ENCODE measurements around the gene SLC12A5.

The SLC12A5 gene

DNA sequence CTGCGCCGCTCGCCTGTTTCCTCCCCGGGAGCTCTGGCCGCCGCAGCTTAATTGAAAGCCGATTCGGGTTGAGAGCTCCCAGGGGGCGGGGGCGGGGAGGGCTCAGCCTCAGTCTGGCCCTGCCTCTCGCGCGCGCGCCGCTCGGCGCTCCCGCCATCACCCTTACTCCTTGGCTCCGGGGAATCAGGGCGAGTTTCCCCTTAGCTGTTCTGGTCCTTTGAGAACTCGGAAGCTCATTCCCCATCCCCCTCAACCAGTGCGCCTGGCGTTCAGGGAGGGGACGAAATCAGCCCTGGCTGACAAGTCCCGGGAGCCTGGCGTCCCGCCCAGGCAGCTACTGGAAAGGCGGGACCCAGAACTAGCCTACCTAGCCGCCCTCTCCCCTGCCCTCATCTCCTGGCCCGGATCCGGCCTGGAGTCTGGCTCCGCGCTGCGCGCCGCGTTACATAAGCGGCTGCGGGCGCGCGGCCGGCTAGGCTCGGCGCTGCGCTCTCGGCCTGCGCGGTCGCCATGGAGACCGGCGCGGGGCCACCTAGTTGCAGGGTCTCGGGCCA is 2.8 kb downstream of the SLC12A5 start:
- peaks cover 73% of the 10 kb centered on the region for H3K27me3 Mint-ChIP-seq
- H3K36me3 Mint-ChIP-seq: no peaks in the 10 kb centered on the region
- ATAC-seq: no peak
- no peak overlapping the region for H3K27ac Mint-ChIP-seq
- H3K4me3 Mint-ChIP-seq: no peak overlapping the region
- H3K4me1 Mint-ChIP-seq: no peaks in the 10 kb centered on the region
- H3K9me3 Mint-ChIP-seq: no peaks in the 10 kb centered on the region

DNA sequence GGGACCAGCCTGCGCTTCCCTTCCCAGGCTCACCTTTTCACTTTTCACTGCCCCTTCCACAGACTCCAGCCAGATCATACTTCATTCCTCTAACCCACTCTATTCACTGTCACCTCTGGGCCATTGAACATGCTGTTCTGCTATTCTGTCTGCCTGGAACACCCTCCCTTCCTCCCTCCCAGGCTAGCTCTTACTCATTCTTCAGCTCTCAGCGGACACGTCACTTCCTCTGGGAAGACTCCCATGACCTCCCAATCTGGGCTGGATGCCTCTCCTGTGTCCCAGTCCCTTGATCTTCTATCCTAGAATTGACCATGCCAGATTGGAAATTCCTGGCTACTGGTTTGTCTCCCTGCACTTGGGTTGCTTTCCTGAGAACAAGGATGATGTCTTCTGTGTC is 5.0 kb downstream of the SLC12A5 start:
- Mint-ChIP-seq H3K4me1 (no peaks in the 10 kb centered on the region), H3K4me3 (no peak overlapping the region), H3K27ac (no peak overlapping the region), H3K9me3 (no peaks in the 10 kb centered on the region), H3K27me3 (peaks cover 68% of the 10 kb centered on the region), H3K36me3 (no peaks in the 10 kb centered on the region)
- ATAC-seq: no peak

DNA sequence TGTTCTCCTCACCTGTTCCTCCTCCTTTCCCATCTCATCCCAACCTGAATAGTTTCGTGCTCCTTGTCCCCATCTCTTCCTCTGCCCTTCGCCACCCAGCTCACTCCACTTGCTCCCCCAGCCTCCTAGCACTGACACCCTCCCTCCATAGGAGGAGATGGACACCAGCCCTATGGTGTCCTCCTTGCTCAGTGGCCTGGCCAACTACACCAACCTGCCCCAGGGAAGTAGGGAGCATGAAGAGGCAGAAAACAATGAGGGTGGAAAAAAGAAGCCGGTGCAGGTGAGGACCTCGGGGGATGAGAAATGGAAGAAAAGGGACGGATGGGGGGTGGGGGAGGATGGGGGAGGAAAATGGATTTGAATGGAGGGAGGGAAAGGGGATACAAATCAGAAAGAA is 6.2 kb downstream of the SLC12A5 start:
- Mint-ChIP-seq H3K27me3 (peaks cover 60% of the 10 kb centered on the region), H3K9me3 (no peaks in the 10 kb centered on the region), H3K36me3 (no peaks in the 10 kb centered on the region), H3K27ac (no peak overlapping the region), H3K4me3 (no peak overlapping the region), H3K4me1 (no peaks in the 10 kb centered on the region)
- ATAC-seq: no peak

DNA sequence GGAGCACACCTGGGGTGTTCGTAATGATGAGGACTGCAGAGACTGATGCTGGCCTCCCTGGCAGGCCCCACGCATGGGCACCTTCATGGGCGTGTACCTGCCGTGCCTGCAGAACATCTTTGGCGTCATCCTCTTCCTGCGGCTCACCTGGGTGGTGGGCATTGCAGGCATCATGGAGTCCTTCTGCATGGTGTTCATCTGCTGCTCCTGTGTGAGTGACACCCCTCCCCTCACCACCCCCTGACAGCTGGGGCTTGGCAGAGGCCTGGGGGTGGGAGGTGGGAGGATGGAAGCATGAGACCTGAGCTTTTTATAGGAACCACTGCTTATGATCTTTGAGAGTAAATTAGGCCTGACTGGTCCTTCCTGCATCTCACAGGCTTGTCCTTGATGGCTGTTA is 6.7 kb downstream of the SLC12A5 start:
- Mint-ChIP-seq H3K27me3 (peaks cover 65% of the 10 kb centered on the region), H3K36me3 (no peaks in the 10 kb centered on the region), H3K4me1 (no peaks in the 10 kb centered on the region), H3K9me3 (no peaks in the 10 kb centered on the region), H3K4me3 (no peak overlapping the region), H3K27ac (no peak overlapping the region)
- ATAC-seq: no peak

DNA sequence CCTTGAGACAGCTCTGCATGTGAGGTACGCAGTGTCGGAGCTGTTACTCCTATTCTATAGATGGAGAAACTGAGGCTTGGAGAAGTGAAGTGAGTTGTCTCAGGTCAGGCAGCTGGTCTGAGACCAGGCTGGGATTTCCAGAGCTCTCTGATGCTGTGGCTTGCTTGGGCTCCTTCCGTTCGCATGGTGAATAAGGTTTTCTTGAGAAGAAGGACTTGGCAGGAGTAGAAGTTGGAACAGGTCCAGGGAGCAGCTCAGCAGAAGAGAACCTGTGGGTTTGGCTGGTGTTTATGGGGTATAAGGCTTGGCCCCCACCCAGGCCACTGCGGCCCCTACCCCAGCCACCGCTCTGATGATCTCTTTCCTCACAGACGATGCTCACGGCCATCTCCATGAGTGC is 7.4 kb downstream of the SLC12A5 start:
- Mint-ChIP-seq H3K4me1 (no peaks in the 10 kb centered on the region), H3K4me3 (no peak overlapping the region), H3K36me3 (no peaks in the 10 kb centered on the region), H3K27me3 (peaks cover 71% of the 10 kb centered on the region), H3K9me3 (no peaks in the 10 kb centered on the region), H3K27ac (no peak overlapping the region)
- ATAC-seq: no peak

DNA sequence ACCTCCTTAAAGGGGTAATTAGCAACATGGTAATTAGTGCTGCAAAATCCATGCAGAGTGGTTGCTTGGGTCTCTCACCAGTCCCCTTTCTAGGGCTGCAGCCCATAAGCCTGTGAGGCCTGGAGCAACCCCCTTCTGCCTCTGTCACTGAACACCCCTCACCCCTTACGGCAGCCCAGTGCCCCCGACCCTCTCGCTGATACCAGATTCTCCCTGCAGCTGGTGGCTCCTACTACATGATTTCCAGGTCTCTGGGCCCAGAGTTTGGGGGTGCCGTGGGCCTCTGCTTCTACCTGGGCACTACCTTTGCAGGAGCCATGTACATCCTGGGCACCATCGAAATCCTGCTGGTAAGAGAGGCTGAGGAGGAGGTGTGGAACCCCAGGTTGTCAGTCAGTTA is 8.0 kb downstream of the SLC12A5 start:
- no peak overlapping the region for H3K4me3 Mint-ChIP-seq
- no peaks in the 10 kb centered on the region for H3K9me3 Mint-ChIP-seq
- no peaks in the 10 kb centered on the region for H3K36me3 Mint-ChIP-seq
- peaks cover 77% of the 10 kb centered on the region for H3K27me3 Mint-ChIP-seq
- no peaks in the 10 kb centered on the region for H3K4me1 Mint-ChIP-seq
- ATAC-seq: no peak
- no peak overlapping the region for H3K27ac Mint-ChIP-seq

DNA sequence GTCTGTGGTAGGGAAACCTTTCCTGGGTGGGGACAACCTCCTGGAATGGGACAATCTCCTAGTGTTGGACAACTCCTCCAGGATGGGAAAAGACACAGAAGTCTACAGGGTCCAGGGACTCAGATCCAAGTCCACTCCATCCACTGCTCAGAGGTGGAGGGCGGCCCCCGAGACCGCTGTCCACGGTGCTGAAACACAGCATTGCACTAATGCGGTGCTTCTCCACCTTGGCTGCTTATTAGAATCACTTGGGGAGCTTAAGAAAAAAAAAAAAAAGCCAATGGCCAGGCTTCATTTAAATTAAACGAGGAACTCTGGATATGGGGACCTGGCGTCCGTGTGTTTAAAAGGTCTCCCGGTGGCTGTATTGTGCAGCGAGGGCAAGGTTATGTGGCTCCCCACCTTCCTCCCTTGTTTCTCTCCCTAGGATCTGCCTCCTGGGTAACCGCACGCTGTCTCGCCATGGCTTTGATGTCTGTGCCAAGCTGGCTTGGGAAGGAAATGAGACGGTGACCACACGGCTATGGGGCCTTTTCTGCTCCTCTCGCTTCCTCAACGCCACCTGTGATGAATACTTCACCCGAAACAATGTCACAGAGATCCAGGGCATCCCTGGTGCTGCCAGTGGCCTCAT is 12.0 kb downstream of the SLC12A5 start:
- no peak overlapping the region for H3K4me3 Mint-ChIP-seq
- no peak for ATAC-seq
- H3K36me3 Mint-ChIP-seq: no peaks in the 10 kb centered on the region
- no peaks in the 10 kb centered on the region for H3K9me3 Mint-ChIP-seq
- H3K27ac Mint-ChIP-seq: no peak overlapping the region
- peaks cover 68% of the 10 kb centered on the region for H3K27me3 Mint-ChIP-seq
- no peaks in the 10 kb centered on the region for H3K4me1 Mint-ChIP-seq

DNA sequence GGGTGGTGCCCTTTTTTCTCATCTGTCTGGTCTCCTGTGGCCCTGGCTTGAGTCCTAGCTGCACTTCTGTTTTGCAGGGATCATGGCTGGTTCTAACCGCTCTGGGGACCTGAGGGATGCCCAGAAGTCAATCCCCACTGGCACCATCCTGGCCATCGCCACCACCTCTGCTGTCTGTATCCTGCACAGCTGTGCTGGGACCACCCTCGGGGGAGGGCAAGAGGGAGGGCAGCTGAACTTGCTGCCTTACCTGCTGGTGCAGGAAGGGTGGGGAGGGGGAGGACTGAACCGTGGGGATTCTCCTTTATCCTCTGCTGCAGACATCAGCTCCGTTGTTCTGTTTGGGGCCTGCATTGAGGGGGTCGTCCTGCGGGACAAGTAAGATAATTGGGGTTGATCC is 14.5 kb downstream of the SLC12A5 start:
- H3K4me3 Mint-ChIP-seq: no peak overlapping the region
- no peak for ATAC-seq
- H3K4me1 Mint-ChIP-seq: no peaks in the 10 kb centered on the region
- H3K9me3 Mint-ChIP-seq: no peaks in the 10 kb centered on the region
- H3K36me3 Mint-ChIP-seq: no peaks in the 10 kb centered on the region
- no peak overlapping the region for H3K27ac Mint-ChIP-seq
- H3K27me3 Mint-ChIP-seq: peaks cover 74% of the 10 kb centered on the region

DNA sequence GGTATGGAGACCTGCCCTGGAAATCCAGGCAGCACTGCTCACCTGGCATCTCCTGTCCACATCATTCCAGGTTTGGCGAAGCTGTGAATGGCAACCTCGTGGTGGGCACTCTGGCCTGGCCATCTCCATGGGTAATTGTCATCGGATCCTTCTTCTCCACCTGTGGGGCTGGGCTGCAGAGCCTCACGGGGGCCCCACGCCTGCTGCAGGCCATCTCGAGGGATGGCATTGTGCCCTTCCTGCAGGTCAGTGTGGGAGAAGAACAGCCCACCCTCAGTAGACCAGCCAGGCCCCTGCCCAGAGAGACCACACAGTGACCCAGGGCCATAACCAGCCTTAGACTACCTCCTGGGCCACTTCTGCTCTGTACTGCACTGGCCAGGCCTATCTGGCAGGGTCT is 15.9 kb downstream of the SLC12A5 start:
- H3K27me3 Mint-ChIP-seq: peaks cover 85% of the 10 kb centered on the region
- no peaks in the 10 kb centered on the region for H3K4me1 Mint-ChIP-seq
- H3K27ac Mint-ChIP-seq: no peak overlapping the region
- ATAC-seq: no peak
- no peak overlapping the region for H3K4me3 Mint-ChIP-seq
- H3K36me3 Mint-ChIP-seq: no peaks in the 10 kb centered on the region
- no peaks in the 10 kb centered on the region for H3K9me3 Mint-ChIP-seq

DNA sequence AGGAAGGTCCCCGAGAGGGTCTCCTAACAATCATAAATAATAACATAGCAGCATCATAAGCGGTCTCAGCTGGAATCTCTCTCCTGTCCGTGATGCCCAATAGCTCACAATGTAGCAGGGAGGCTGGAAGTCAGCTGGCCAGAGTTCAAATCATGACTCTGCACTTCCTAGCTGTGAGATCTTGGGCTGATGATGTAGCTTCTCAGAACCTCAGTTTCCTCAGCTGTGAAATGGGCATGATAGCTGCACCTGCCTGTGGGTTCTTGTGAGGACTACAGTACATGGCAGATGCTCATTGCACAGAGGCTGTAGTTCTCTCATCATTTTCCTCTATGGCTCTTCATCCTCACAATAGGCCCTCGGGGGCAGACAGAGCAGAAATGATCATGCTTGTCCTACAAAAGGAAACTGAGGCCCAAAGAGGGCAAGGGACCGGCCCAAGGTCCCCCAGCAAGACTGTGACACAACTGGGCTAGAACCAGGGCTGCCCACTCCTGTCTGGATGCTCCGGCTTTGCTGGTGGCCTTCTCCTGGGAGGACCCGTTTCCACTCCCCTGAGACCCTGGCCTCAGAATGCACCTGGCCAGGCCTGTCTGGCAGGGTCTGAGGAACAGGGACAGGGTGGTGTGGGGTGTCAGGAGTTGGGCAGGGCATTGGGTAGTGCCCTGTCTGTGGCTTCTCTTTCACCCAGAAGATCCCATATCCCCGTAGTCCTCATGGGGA is 17.7 kb downstream of the SLC12A5 start:
- no peak for ATAC-seq
- Mint-ChIP-seq H3K4me3 (no peak overlapping the region), H3K27ac (no peak overlapping the region), H3K9me3 (no peaks in the 10 kb centered on the region), H3K4me1 (no peaks in the 10 kb centered on the region), H3K36me3 (no peaks in the 10 kb centered on the region), H3K27me3 (peaks cover 79% of the 10 kb centered on the region)

DNA sequence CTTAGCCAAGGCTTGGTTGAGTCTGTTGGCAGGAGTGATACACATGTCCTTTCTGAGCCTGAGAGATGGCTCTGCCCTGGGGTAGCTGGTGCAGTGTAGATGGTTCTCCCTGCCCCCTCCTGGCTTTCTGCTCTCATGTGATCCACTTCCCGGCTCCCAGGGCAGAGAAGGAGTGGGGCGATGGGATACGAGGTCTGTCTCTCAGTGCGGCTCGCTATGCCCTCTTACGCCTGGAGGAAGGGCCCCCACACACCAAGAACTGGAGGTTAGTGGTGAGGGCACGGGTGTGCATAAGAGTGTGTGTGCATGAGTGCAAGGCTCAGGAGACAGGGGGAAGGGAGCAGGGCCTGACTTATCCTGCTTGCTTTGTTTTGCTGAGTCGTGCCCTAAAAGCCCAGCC is 18.8 kb downstream of the SLC12A5 start:
- Mint-ChIP-seq H3K4me1 (no peaks in the 10 kb centered on the region), H3K27me3 (peaks cover 68% of the 10 kb centered on the region), H3K36me3 (no peaks in the 10 kb centered on the region), H3K9me3 (no peaks in the 10 kb centered on the region), H3K4me3 (no peak overlapping the region), H3K27ac (no peak overlapping the region)
- no peak for ATAC-seq

DNA sequence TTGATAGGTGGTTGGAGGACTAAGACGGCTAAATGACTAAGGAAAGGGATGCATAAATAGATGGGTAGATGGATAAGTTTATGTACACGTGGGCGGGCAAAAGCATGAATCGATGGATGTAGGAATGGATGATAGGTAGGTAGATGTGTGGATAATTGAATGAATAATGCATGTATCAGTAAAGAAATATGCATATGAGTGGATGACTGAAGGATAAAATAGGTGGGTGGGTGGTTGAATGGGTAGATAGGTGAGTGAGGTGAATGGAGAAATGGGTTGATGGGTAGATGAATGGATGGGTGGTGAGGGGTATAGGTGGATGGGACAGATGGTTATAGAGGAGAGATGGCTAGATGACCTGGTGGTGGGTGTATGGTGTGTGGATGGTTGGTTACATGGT is 20.2 kb downstream of the SLC12A5 start:
- Mint-ChIP-seq H3K27me3 (peaks cover 55% of the 10 kb centered on the region), H3K4me1 (no peaks in the 10 kb centered on the region), H3K9me3 (no peaks in the 10 kb centered on the region), H3K36me3 (no peaks in the 10 kb centered on the region), H3K4me3 (no peak overlapping the region), H3K27ac (no peak overlapping the region)
- ATAC-seq: no peak

DNA sequence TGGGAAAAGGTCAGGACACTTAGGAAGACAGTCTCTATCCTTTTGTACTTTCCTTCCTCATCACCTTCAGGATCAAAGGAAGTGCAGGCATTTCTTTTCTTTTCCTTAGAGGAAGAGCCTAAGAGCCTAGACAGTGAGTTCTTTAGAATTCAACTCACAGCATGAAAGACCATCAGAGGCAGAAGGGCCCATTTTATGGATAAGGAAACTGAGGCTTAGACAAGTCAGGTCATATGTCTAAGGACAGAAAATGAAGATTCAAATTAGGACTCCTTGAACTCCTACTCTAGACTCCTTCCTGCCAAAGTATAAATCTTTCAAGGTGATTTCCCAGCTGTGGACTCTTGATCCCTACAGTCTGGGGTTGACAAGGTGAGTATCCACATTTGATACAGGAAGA is 20.8 kb downstream of the SLC12A5 start:
- no peaks in the 10 kb centered on the region for H3K36me3 Mint-ChIP-seq
- peaks cover 53% of the 10 kb centered on the region for H3K27me3 Mint-ChIP-seq
- H3K4me3 Mint-ChIP-seq: no peak overlapping the region
- no peak overlapping the region for H3K27ac Mint-ChIP-seq
- no peaks in the 10 kb centered on the region for H3K4me1 Mint-ChIP-seq
- H3K9me3 Mint-ChIP-seq: no peaks in the 10 kb centered on the region
- no peak for ATAC-seq

DNA sequence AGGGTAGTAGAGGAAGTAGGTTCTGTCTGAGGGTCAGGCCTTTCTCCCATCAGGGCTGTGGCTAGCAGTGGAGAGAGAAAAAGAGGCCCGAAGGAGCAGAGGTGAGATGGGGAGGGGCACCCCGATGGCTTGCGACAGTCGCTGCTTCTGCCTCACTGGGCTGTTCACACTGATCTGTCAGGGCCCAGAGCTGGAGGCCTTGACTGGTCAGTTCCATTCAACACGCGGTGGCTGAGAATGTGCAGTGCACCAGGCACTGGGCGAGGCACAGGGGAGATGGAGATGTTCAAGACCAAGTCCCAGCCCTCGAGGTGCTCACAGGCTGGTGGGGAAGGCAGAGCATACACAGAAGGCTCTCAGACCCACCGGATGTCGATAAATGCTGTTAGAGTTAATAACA is 21.4 kb downstream of the SLC12A5 start:
- no peaks in the 10 kb centered on the region for H3K4me1 Mint-ChIP-seq

DNA sequence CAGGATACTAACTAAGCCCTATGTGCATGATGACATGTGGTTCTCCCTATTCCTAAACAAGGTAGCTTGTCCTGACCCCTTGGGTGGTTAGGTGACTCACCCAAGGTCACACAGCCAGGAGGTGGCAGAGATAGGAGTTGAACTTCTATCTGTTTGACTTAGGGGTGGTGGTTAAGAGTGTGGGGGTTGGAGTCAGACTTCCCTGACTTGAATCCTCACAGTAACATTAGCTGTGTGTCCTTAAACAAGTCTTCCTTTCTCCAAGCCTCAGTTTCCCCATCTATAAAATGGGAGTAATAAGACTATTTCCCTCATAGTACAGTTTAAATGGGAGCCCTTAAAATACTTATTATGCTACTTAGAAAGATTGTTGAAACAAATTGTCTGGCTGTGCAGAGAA is 21.9 kb downstream of the SLC12A5 start:
- no peak overlapping the region for H3K27ac Mint-ChIP-seq
- H3K27me3 Mint-ChIP-seq: peaks cover 55% of the 10 kb centered on the region
- H3K4me3 Mint-ChIP-seq: no peak overlapping the region
- no peaks in the 10 kb centered on the region for H3K9me3 Mint-ChIP-seq
- no peaks in the 10 kb centered on the region for H3K4me1 Mint-ChIP-seq
- ATAC-seq: no peak
- H3K36me3 Mint-ChIP-seq: no peaks in the 10 kb centered on the region

More for the DNA sequence above, 21.4 kb downstream of the SLC12A5 start:
- H3K27ac Mint-ChIP-seq: no peak overlapping the region
- no peaks in the 10 kb centered on the region for H3K9me3 Mint-ChIP-seq
- no peaks in the 10 kb centered on the region for H3K36me3 Mint-ChIP-seq
- ATAC-seq: no peak
- H3K27me3 Mint-ChIP-seq: peaks cover 55% of the 10 kb centered on the region
- H3K4me3 Mint-ChIP-seq: no peak overlapping the region
